A673 (cell line): ENCODE results near the gene KRTAP4-1. TPM values are rescaled to one million over a fixed set of nuclear protein-coding genes. Genes with fewer than 3 reads are reported as not detected.

Experiments
- BruUV-seq: library from RNA; stranded (reverse); fragments of 400-500 nt; replicated peaks from 2 replicates; lab custom pipeline; 2021; lab: Mats Ljungman, UMichigan
- CTCF ChIA-PET: fragments of 300-600 bp; sonication (Branson Sonifier 250); formaldehyde crosslinking; loops from one replicate; lab custom pipeline; 2022; ENCODE audit warnings: antibody characterized with exemption; lab: Charles Lee
- POLR2A ChIA-PET: fragments of 300-600 bp; sonication (Branson Sonifier 250); formaldehyde crosslinking; loops from one replicate; lab custom pipeline; 2022; ENCODE audit warnings: antibody characterized with exemption; ENCODE audit not compliant: low non-redundant PET; lab: Charles Lee
- DNase-seq: peaks from one replicate; pipeline ENCODE4 v3.0.0-alpha.2; 2015; ENCODE audit warnings: low spot score
- H3K27ac ChIP-seq: fragments of 200-600 bp; sonication (generic); 2 replicates; pipeline ENCODE4 v1.5.1; 2016; ENCODE audit warnings: mixed run types, low read depth, mild to moderate bottlenecking, mixed read lengths, antibody characterized with exemption, low read length; ENCODE audit not compliant: poor library complexity, severe bottlenecking
- H3K27me3 ChIP-seq: fragments of 200-600 bp; sonication (generic); replicated peaks from 2 replicates; pipeline ENCODE4 v1.6.1; 2017; ENCODE audit warnings: mixed run types, low read depth, mild to moderate bottlenecking, mixed read lengths, antibody characterized with exemption, low read length; ENCODE audit not compliant: insufficient read depth, poor library complexity
- H3K36me3 ChIP-seq: fragments of 200-600 bp; sonication (generic); 2 replicates; pipeline ENCODE4 v1.6.1; 2016; ENCODE audit warnings: mixed run types, mild to moderate bottlenecking, mixed read lengths, antibody characterized with exemption, low read length; ENCODE audit not compliant: insufficient read depth, poor library complexity, severe bottlenecking
- H3K4me1 ChIP-seq: fragments of 200-600 bp; sonication (generic); 2 replicates; pipeline ENCODE4 v1.6.1; 2017; ENCODE audit warnings: mixed run types, mild to moderate bottlenecking, mixed read lengths, antibody characterized with exemption, low read length; ENCODE audit not compliant: insufficient read depth, poor library complexity, severe bottlenecking
- H3K4me3 ChIP-seq: fragments of 200-600 bp; sonication (generic); 2 replicates; pipeline ENCODE4 v1.5.1; 2016; ENCODE audit warnings: low read depth, mixed run types, mild to moderate bottlenecking, mixed read lengths, low read length; ENCODE audit not compliant: poor library complexity, severe bottlenecking
- H3K9me3 ChIP-seq: fragments of 200-600 bp; sonication (generic); 2 replicates; pipeline ENCODE4 v1.6.1; 2016; ENCODE audit warnings: mixed run types, low read depth, mild to moderate bottlenecking, mixed read lengths, antibody characterized with exemption, low read length; ENCODE audit not compliant: poor library complexity, severe bottlenecking
- EZH2 ChIP-seq: fragments of 200-600 bp; sonication (generic); IDR thresholded peaks from 2 replicates; pipeline ENCODE4 v1.6.1; 2017; ENCODE audit warnings: borderline replicate concordance, low read depth, mild to moderate bottlenecking, mixed read lengths, antibody characterized with exemption, low read length; ENCODE audit not compliant: poor library complexity, severe bottlenecking
- intact Hi-C: fragments of 100-400 bp; cut with micrococcal nuclease; formaldehyde crosslinking; loops from one replicate; pipeline ENCODE4 v1.10.0; 2022; ENCODE audit not compliant: unreplicated experiment
- total RNA-seq: library from RNA; stranded (reverse); gene quantifications from 2 replicates; pipeline ENCODE4 v1.2.3, GENCODE V29; 2021
- TF ChIP-seq, protein P1 (sequence below): fragments of 300-800, 200-600 bp; sonication (generic); conservative IDR thresholded peaks from 2 replicates; pipeline ENCODE4 v1.5.1; 2017; ENCODE audit warnings: low read depth, mild to moderate bottlenecking, antibody characterized with exemption, low read length, moderate library complexity, mixed read lengths

The KRTAP4-1 gene
- total RNA-seq, 1 experiment from 2014 or later = not detected

DNA sequence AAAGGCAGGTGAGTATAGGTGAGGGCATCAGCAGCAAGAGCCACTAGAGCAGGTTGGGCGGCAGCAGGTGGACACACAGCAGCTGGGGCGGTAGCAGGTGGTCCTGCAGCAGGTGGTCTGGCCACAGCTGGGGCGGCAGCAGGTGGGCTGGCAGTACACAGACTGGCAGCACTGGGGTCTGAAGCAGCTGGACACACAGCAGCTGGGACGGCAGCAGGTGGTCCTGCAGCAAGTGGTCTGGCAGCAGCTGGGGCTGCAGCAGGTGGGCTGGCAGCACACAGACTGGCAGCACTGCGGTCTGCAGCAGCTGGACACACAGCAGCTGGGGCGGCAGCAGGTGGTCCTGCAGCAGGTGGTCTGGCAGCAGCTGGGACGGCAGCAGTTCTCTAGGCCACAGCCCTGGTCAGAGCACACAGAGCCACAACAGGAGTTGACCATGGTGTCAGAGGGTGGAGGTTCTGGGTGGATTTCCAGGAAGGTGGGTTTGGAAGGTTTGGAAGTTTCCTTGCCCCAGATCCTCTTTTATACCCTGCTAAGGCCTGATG is 6.9 kb downstream of the KRTAP4-1 start, which contains the start of gene KRTAP4-2:
TSS of gene KRTAP4-2 (minus strand) at position 495 of the 545 bp plus-strand sequence. CDS start at position 438, 57 bp downstream.
- intact Hi-C loops = no loop called here
- ChIA-PET POLR2A (no interaction called here), CTCF (no interaction called here)
- no peak within 1 kb of the TSS for H3K27ac ChIP-seq
- DNase-seq = no peak
- H3K27me3 ChIP-seq = no peaks in the 10 kb centered on the region
- no peaks in the 10 kb centered on the region for H3K9me3 ChIP-seq
- no peaks in the 10 kb centered on the region for H3K4me1 ChIP-seq
- no TSS peak for BruUV-seq
- H3K4me3 ChIP-seq = no peak within 1 kb of the TSS
- H3K36me3 ChIP-seq = no peaks in the 10 kb centered on the region
- no peak for TF ChIP-seq EZH2
- TF ChIP-seq, protein P1, sequence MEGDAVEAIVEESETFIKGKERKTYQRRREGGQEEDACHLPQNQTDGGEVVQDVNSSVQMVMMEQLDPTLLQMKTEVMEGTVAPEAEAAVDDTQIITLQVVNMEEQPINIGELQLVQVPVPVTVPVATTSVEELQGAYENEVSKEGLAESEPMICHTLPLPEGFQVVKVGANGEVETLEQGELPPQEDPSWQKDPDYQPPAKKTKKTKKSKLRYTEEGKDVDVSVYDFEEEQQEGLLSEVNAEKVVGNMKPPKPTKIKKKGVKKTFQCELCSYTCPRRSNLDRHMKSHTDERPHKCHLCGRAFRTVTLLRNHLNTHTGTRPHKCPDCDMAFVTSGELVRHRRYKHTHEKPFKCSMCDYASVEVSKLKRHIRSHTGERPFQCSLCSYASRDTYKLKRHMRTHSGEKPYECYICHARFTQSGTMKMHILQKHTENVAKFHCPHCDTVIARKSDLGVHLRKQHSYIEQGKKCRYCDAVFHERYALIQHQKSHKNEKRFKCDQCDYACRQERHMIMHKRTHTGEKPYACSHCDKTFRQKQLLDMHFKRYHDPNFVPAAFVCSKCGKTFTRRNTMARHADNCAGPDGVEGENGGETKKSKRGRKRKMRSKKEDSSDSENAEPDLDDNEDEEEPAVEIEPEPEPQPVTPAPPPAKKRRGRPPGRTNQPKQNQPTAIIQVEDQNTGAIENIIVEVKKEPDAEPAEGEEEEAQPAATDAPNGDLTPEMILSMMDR = no peak

DNA sequence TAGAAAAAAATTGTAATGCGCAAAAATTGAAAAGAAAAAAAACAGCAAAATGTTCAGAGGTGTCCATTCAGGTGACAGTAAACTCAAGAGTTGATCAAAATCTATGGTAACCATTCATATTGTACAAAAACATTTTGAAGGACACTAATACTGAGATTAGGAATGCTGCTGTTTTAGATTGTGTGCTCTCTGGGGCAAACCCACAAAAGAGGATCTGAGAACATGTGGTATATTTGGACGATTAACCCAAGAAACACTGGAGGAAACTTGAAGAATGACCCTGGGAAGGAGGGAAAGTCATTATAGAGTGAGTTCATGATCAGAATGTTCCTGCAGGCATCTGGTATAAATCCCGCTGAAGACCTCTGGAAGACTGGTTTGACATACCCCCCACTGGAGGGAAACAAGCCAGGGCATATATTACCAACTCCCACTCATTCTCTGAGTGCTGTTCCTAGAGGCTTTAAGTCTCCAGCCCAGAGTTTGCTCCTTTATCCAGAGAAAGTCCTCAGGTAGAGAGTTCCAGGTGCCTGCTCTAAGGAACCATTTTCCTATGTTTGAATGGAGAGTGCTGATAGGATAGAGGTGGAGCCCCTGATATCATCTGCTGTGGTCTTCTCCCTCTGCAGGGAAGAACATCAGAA is 7.8 kb downstream of the KRTAP4-1 start:
- H3K4me3 ChIP-seq = no peak overlapping the region
- ChIA-PET POLR2A (no interaction called here), CTCF (no interaction called here)
- TF ChIP-seq EZH2 = no peak
- TF ChIP-seq, protein P1 = no peak
- no peaks in the 10 kb centered on the region for H3K9me3 ChIP-seq
- intact Hi-C loops = no loop called here
- H3K27me3 ChIP-seq = no peaks in the 10 kb centered on the region
- no peak for DNase-seq
- no peaks in the 10 kb centered on the region for H3K36me3 ChIP-seq
- no peak overlapping the region for H3K27ac ChIP-seq
- no TSS peak for BruUV-seq
- no peaks in the 10 kb centered on the region for H3K4me1 ChIP-seq

DNA sequence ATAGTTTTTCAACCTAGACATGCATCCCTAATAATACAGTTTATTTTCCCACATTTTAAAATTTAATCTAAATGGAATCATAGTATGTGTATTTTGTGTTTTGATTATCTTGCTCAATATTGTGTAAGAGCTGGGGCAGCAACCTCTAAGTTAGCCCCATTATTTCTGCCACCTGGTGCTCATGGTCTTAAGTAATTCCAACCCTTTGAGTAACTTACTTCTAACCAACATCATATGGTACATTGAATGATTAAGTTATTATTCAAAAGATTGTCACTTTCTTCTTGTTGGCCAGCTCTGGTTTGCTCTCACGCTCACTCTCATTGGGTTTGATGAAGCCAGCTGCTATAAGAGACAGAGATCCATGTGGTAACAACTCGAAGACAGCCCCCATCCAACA is 12.8 kb downstream of the KRTAP4-1 start:
- POLR2A ChIA-PET = no interaction called here
- BruUV-seq = no TSS peak
- no peaks in the 10 kb centered on the region for H3K9me3 ChIP-seq
- H3K27ac ChIP-seq = no peak overlapping the region
- intact Hi-C loops = no loop called here
- no peaks in the 10 kb centered on the region for H3K4me1 ChIP-seq
- no peak for DNase-seq
- no peaks in the 10 kb centered on the region for H3K27me3 ChIP-seq
- TF ChIP-seq, protein P1 = no peak
- no peak for TF ChIP-seq EZH2
- H3K4me3 ChIP-seq = no peak overlapping the region
- H3K36me3 ChIP-seq = no peaks in the 10 kb centered on the region
- CTCF ChIA-PET = no interaction called here
